ENCODE measurements around the gene CDH24. TPM values are rescaled to one million over a fixed set of nuclear protein-coding genes. Genes with fewer than 3 reads are reported as not detected.

Gene CDH24
- total RNA-seq, 2 donors from 2014 or later: 1.6 to 1.8 TPM

DNA sequence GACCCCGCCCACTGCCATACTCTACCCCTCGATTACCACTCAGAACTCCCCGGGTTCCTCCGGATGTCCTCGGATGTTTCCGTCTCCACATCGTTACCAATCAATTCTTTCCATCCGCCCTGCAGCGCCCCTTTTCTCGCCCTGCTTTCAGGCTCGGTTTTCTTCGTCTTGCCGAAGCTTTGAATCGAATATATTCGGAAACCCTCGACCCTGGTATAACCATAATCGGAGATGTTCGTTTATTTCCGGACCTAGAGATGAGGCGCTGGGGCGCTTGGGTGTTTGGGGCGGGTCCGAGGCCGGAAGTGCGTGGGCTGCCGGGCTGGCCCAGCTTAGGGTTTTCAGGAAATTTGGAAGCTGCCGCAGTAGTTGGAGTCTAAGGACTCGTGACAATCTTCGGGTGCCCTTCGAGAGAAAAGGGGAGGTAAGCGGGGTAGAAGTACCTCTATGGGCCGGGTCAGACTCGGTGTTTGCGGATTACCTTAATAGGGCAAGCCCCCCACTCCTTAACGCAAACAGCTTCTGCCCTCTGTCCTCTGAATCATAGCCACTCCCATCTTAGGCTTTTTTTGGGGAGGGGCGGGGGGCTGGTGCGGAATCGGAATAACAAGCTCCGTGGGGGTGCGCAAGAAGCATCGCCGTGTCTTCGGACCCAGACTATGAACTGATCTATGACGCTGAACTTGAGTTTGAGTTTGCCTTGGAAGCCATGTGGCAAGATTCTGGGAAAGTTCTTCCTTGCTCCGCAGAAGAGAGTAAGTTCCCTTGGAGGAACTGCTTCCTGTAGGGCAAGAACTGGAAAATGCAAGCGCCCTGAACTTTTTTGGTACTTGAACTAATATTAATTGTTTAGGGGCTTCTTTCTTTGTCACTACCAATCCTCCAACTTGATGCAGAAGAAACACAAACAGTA is 38.1 kb upstream of the CDH24 start, which contains the start of gene C14orf119:
C14orf119 (plus strand) TSS at position 310 of the 913 bp plus-strand sequence. CDS start 2,154 bp downstream, outside the sequence.
- no peaks in the 10 kb centered on the region for H3K9me3 ChIP-seq (ENCODE audit: control insufficient read depth, low read length, poor library complexity, severe bottlenecking)
- H3K27me3 Mint-ChIP-seq: no peaks in the 10 kb centered on the region
- DNase-seq (peak in 2 of 3 donors; percentile 95 to 97), ATAC-seq (peak; percentile 90)
- H3K36me3 Mint-ChIP-seq (ENCODE audit: low read depth): no peaks in the 10 kb centered on the region
- peaks cover 29% of the 10 kb centered on the region for H3K4me1 Mint-ChIP-seq
- H3K27ac Mint-ChIP-seq: no peak within 1 kb of the TSS
- no peak within 1 kb of the TSS for H3K4me3 Mint-ChIP-seq

DNA sequence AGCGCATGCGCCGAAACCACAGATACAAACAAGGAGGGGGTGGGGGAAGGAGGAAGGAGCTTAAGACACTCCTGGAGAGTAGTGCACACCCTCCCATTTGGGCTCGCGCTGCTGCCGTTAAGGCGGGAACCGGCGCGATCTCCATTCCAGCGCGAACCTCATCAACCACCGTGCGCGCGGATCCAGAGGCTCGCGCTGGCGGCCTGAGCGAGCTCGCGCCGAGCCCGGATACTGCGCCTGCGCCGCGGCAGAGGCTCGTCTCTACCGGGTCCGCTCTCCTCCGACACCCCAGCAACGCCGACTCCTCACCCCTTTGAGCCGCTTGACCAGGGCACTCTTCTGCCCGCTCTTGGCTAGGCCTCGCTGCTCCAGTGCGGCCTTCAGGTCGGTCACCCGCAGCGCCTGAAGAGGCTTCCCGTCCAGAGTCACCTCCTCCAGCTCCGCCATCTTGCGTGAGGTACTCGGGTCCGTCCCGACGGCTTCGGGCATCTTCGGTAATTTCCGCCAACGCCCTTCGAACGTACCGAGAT is 37.4 kb upstream of the CDH24 start, which contains the start of gene ACIN1:
ACIN1 (minus strand) TSS at position 471 of the 530 bp plus-strand sequence; CDS start at position 447, 24 bp downstream.
- Mint-ChIP-seq H3K27me3 (no peaks in the 10 kb centered on the region), H3K4me1 (peaks cover 26% of the 10 kb centered on the region), H3K36me3 (ENCODE audit: low read depth) (no peaks in the 10 kb centered on the region), H3K27ac (no peak within 1 kb of the TSS), H3K4me3 (no peak within 1 kb of the TSS)
- ATAC-seq (peak; percentile 43), DNase-seq (peak in 1 of 3 donors; percentile 99)
- no peaks in the 10 kb centered on the region for H3K9me3 ChIP-seq (ENCODE audit: control insufficient read depth, low read length, poor library complexity, severe bottlenecking)

DNA sequence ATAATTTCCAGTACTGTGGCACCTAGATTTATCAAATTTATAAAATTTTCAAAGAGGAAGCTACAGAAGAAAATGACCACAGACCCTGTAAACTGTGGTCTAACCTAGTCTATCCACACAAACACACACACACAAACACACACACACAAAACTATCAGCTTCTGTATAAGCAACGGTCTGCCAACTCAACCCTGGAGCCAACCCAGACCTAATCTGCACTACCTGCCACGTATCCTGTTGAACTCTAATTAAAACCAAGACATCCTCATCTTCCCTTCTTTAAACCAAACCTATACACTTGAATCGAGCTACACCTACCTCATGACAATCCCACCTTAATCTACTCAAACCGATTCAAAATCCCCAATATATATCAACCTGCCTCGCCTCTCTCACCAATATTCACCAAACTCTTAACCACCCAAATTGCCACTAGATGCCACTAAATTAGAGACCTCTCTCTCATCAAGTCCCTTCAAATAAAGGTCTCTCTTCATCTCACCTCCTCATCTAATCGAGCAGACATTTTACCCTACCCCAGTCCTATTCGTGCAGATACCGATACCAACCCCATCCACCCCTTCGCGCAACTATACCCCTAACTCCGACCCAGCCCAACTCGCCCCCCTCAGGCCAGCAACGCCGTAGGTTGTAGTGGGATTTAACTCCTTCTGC is 36.8 kb upstream of the CDH24 start:
- no peak overlapping the region for H3K4me3 Mint-ChIP-seq
- DNase-seq: no peak

DNA sequence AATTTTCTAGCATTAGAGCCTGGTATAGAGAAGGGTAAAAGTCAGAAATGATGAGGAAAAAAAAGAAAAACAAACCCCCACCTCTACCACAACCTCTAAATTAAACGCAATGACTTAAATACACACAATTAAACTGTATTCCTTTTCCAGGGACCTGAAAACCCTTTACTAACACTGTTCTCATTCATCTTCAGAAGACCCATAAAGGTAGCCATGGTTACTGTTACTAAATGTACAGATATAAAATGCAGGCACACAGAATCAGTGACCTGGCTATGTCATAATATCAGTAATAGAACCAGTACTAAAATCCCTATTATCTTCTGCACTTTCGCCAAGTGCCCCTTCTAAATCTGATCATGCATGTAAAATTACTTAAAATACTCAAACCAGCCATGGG is 36.2 kb upstream of the CDH24 start:
- no peak overlapping the region for H3K4me3 Mint-ChIP-seq
- peaks cover 27% of the 10 kb centered on the region for H3K4me1 Mint-ChIP-seq
- H3K27ac Mint-ChIP-seq: no peak overlapping the region
- ATAC-seq (no peak), DNase-seq (no peak)
- no peaks in the 10 kb centered on the region for H3K27me3 Mint-ChIP-seq
- H3K9me3 ChIP-seq (ENCODE audit: control insufficient read depth, low read length, poor library complexity, severe bottlenecking): no peaks in the 10 kb centered on the region
- peaks cover 3% of the 10 kb centered on the region for H3K36me3 Mint-ChIP-seq (ENCODE audit: low read depth)

More for the DNA sequence above, 36.8 kb upstream of the CDH24 start:
- Mint-ChIP-seq H3K36me3 (ENCODE audit: low read depth) (peaks cover 3% of the 10 kb centered on the region), H3K27ac (no peak overlapping the region), H3K4me1 (peaks cover 27% of the 10 kb centered on the region), H3K27me3 (no peaks in the 10 kb centered on the region)
- no peak for ATAC-seq
- no peaks in the 10 kb centered on the region for H3K9me3 ChIP-seq (ENCODE audit: control insufficient read depth, low read length, poor library complexity, severe bottlenecking)

DNA sequence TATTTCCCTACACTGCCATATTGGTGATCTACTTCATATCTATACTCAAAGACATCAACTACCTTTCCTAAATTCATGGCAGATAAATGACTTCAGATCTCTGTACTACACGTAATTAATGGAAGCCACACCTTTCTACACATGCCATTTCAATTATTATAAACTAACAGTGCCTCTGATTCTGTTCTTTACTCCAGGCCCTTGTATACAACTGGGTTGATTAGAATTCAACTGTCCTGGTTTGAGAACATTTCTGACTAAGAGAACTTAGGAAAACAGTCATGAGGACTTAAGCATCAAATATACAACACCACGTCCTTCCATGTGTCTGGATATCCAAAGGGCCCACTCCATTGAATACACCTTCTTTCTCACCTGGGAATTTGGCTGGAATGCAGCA is 35.8 kb upstream of the CDH24 start:
- H3K36me3 Mint-ChIP-seq (ENCODE audit: low read depth): peaks cover 3% of the 10 kb centered on the region
- no peaks in the 10 kb centered on the region for H3K27me3 Mint-ChIP-seq
- H3K9me3 ChIP-seq (ENCODE audit: control insufficient read depth, low read length, poor library complexity, severe bottlenecking): no peaks in the 10 kb centered on the region
- H3K27ac Mint-ChIP-seq: no peak overlapping the region
- no peak for ATAC-seq
- peaks cover 27% of the 10 kb centered on the region for H3K4me1 Mint-ChIP-seq
- DNase-seq: no peak
- no peak overlapping the region for H3K4me3 Mint-ChIP-seq

DNA sequence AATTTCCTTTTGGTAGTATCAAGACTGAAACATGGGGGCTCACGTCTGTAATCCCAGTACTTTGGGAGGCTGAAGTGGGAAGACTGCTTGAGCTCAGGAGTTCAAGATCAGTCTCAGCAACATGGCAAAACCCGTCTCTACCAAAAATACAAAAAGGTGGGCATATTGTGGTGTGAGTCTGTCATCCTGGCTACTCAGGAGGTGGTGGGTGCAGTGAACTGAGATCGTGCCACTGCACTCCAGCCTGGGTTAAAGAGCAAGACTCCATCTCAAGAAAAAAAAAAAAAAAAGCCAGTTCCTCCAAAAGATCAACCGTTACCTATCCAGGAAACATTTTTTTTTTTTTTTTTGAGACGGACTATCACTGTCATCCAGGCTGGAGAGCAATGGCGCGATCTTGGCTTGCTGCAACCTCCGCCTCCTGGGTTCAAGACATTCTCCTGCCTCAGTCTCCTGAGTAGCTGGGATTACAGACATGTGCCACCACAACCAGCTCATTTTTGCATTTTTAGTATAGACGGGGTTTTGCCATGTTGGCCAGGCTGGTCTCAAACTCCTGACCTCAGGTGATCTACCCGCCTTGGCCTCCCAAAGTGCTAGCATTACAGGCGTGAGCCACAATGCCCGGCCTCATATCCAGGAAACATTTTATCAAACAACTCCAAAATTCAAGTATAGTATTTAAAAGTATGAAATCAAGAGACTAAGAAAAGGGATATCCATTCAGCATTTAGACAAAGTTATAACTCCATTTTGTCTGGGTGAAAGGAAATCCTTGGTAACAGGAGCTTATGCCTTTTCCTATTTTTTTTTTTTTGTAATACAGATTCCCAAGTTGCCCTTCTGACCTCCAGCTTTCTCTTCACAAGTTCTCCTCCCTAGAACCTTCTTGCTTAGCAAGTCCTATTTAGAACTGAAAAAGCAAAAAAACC is 34.2 kb upstream of the CDH24 start:
- H3K9me3 ChIP-seq (ENCODE audit: control insufficient read depth, low read length, poor library complexity, severe bottlenecking): no peaks in the 10 kb centered on the region
- no peaks in the 10 kb centered on the region for H3K27me3 Mint-ChIP-seq
- DNase-seq: no peak
- H3K27ac Mint-ChIP-seq: peak overlapping the region; percentile 6
- H3K4me1 Mint-ChIP-seq: peaks cover 28% of the 10 kb centered on the region
- peaks cover 6% of the 10 kb centered on the region for H3K36me3 Mint-ChIP-seq (ENCODE audit: low read depth)
- H3K4me3 Mint-ChIP-seq: no peak overlapping the region
- ATAC-seq: no peak

DNA sequence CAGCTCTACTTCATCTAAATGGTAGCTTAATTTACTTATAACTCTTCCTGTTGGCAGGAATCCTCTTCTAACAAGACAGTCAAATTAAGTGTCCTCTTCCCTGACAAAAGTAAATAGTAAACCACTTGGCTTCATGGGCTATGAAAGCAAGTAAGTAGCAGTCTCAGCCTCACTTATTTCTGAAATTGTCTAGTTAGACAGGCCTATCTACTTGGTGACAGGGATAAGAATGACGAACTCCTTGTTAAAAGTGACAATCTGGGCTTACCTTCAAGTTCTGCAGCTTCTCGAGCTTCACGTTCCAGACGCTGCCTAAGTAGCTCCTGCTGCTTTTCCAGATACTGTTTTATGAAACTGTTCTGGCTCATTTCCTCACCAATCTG is 32.9 kb upstream of the CDH24 start:
- peaks cover 32% of the 10 kb centered on the region for H3K4me1 Mint-ChIP-seq
- peaks cover 6% of the 10 kb centered on the region for H3K36me3 Mint-ChIP-seq (ENCODE audit: low read depth)
- no peaks in the 10 kb centered on the region for H3K27me3 Mint-ChIP-seq
- no peaks in the 10 kb centered on the region for H3K9me3 ChIP-seq (ENCODE audit: control insufficient read depth, low read length, poor library complexity, severe bottlenecking)
- no peak overlapping the region for H3K4me3 Mint-ChIP-seq
- DNase-seq (no peak), ATAC-seq (no peak)
- no peak overlapping the region for H3K27ac Mint-ChIP-seq

DNA sequence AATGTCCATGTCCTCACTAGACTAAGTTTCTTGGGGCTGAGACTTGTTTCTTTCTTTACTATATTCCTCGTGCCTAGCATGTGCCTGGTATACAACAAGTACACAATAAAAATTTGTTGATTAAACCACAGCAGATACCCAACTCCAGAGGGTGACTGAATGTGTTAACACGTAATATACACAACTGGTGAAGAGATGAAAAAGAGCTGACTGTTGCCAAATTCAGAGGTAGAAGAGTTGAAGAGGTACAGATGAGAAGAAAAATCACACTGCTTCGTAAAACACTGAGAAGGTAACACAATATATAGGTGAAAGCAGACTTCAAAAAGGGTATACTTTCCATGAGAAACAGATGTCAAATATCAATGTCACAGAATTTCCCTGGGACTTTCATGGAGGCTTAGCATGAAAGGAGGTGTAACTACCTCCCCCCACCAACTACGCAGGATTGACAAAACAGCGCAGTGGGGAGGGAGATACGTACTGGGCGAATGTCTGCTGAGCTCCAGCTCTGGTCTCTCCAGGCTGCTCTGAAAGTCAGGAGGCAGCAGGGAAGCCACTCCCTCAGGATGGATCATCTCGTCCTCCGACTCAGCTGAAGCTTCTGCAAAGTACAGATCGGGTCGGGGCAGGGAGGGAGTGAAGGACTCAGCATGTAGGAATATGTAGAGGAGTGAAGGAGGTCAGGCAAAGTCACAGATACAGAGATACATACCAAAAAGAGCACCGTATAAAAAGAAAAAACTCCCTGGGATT is 32.4 kb upstream of the CDH24 start:
- H3K27me3 Mint-ChIP-seq: no peaks in the 10 kb centered on the region
- H3K4me1 Mint-ChIP-seq: peaks cover 32% of the 10 kb centered on the region
- no peaks in the 10 kb centered on the region for H3K9me3 ChIP-seq (ENCODE audit: control insufficient read depth, low read length, poor library complexity, severe bottlenecking)
- no peak for ATAC-seq
- H3K4me3 Mint-ChIP-seq: no peak overlapping the region
- DNase-seq: no peak
- H3K27ac Mint-ChIP-seq: peak overlapping the region; percentile 11
- peaks cover 8% of the 10 kb centered on the region for H3K36me3 Mint-ChIP-seq (ENCODE audit: low read depth)

DNA sequence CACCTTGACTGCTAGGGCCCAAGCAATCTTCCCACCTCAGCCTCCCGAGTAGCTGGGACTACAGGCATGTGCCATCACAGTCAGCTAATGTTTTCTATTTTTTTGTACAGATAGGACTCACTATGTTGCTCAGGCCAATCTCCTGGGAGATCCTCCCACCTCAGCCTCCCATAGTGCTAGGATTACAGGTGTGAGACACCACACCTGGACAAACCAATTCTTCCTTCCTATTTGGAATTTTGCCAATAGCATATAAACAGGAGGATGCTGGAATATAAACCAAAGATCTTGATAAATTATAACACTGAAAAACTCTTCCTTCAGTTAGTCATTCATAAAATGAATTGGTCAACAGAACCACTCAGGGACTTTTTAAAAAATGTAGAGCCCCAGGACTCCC is 29.2 kb upstream of the CDH24 start:
- DNase-seq (no peak), ATAC-seq (no peak)
- Mint-ChIP-seq H3K27me3 (no peaks in the 10 kb centered on the region), H3K27ac (peak overlapping the region; percentile 74), H3K4me1 (peaks cover 21% of the 10 kb centered on the region), H3K36me3 (ENCODE audit: low read depth) (peaks cover 8% of the 10 kb centered on the region), H3K4me3 (no peak overlapping the region)
- no peaks in the 10 kb centered on the region for H3K9me3 ChIP-seq (ENCODE audit: control insufficient read depth, low read length, poor library complexity, severe bottlenecking)

DNA sequence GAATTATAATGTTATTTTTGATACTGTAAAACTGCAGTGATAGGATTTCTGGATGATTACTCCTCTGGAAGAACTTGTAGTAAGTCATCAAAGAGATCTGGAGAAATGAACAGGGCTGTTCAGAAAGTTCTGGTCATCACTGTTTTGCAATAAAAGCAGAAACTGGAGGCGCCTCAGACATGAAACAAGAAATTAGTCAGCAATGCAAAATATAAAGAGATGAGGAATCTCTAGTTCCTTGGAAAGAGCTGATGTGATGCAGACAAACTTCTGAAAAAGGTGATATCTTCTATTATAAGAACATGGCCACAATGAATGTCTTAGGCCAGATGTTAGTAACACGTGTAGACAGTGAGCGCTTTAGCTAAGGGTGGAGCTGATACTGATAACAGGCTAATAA is 28.1 kb upstream of the CDH24 start:
- no peaks in the 10 kb centered on the region for H3K27me3 Mint-ChIP-seq
- no peak overlapping the region for H3K27ac Mint-ChIP-seq
- ATAC-seq (no peak), DNase-seq (no peak)
- no peaks in the 10 kb centered on the region for H3K9me3 ChIP-seq (ENCODE audit: control insufficient read depth, low read length, poor library complexity, severe bottlenecking)
- H3K4me1 Mint-ChIP-seq: peaks cover 22% of the 10 kb centered on the region
- peaks cover 11% of the 10 kb centered on the region for H3K36me3 Mint-ChIP-seq (ENCODE audit: low read depth)
- no peak overlapping the region for H3K4me3 Mint-ChIP-seq

DNA sequence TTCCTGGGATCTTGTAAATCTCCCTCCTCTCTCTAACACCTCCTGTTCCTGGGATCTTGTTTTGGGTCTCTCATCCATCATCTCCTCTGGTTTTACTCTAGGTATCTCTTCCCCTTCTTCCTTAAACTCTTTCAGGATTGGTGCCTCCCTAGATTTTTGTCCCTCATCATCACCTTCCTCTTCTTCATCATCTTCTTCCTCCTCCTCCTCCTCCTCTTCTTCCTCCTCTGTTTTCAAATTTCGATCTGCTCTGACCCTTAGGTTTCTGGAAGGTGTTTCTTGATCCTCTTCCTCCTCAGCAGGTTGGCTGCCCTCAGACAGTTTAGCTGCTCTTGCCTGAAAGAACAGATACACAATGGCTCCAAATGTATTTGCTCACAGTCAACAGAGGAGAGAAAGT is 23.2 kb upstream of the CDH24 start:
- H3K9me3 ChIP-seq (ENCODE audit: control insufficient read depth, low read length, poor library complexity, severe bottlenecking): no peaks in the 10 kb centered on the region
- no peak for ATAC-seq
- H3K27ac Mint-ChIP-seq: peak overlapping the region; percentile 87
- no peaks in the 10 kb centered on the region for H3K27me3 Mint-ChIP-seq
- H3K4me3 Mint-ChIP-seq: no peak overlapping the region
- DNase-seq: no peak
- peaks cover 9% of the 10 kb centered on the region for H3K4me1 Mint-ChIP-seq
- peaks cover 7% of the 10 kb centered on the region for H3K36me3 Mint-ChIP-seq (ENCODE audit: low read depth)

DNA sequence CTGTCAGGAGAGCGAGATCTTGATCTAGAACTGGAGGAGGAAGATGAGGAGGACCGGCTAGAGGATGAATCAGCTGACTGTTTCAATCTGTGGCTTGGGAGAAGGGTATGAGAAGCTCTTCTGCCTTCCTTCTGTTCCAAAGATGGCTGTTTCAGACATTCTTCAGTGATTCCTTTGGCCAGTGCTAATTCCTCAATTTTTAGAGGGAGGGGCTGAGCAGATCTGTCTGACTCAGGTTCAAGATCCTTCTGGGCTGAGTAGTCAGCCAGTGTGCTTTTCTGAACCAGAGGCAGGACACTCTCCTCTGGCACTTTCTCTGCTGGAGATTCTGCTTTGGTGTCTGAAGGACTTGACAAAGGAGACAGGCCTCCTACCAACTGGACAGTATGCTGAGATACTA is 22.4 kb upstream of the CDH24 start:
- H3K9me3 ChIP-seq (ENCODE audit: control insufficient read depth, low read length, poor library complexity, severe bottlenecking): no peaks in the 10 kb centered on the region
- Mint-ChIP-seq H3K27ac (peak overlapping the region; percentile 87), H3K27me3 (no peaks in the 10 kb centered on the region), H3K36me3 (ENCODE audit: low read depth) (peaks cover 6% of the 10 kb centered on the region), H3K4me3 (no peak overlapping the region), H3K4me1 (peaks cover 9% of the 10 kb centered on the region)
- no peak for ATAC-seq
- DNase-seq: no peak
